Mucosa of descending colon (tissue), 3 donors: ENCODE data around the gene SPATA16. TPM values are rescaled to one million over a fixed set of nuclear protein-coding genes. Genes with fewer than 3 reads are reported as not detected.

Experiments
- ATAC-seq: fragments of 200-7000 bp; cut with Tn5 transposase; one replicate; pipeline ENCODE4 v1.9.1; 2020; ENCODE audit warnings: mild to moderate bottlenecking, moderate library complexity
- DNase-seq, 3 donors: peaks; one replicate each; pipeline ENCODE4 v3.0.0-alpha.2; 2020
- H3K36me3 ChIP-seq: fragments of 200-600 bp; one replicate; pipeline ENCODE4 v1.8.0; 2021; ENCODE audit warnings: low read depth, mild to moderate bottlenecking
- H3K4me1 ChIP-seq: fragments of 200-600 bp; one replicate; pipeline ENCODE4 v1.8.0; 2021; ENCODE audit warnings: low read depth, mild to moderate bottlenecking
- H3K4me3 ChIP-seq: fragments of 200-600 bp; one replicate; pipeline ENCODE4 v1.8.0; 2021; ENCODE audit warnings: mild to moderate bottlenecking
- H3K9me3 ChIP-seq: fragments of 200-600 bp; one replicate; pipeline ENCODE4 v1.8.0; 2021; ENCODE audit warnings: mild to moderate bottlenecking
- intact Hi-C, 2 donors: fragments of 100-400 bp; cut with DNase I in 1 of 2; cut with micrococcal nuclease in 1 of 2; formaldehyde crosslinking; loops; one replicate each; pipeline versions ENCODE4 v1.11.0 to v1.11.1; 2022; cut with DNase I, micrococcal nuclease
- total RNA-seq, 3 donors: library from RNA; stranded (reverse); fragmentation: NEBNext Ultra II Directional in 2 of 3; extraction: Animal tissue kit (Norgen Biotek cat#: 25700) in 2 of 3; gene quantifications; one replicate each; pipeline versions ENCODE4 v1.2.1 to v1.2.4, GENCODE V29; 2021 to 2023
- TF ChIP-seq, protein P1 (sequence below): fragments of 200-600 bp; IDR thresholded peaks from one replicate; pipeline ENCODE4 v1.8.0; 2022; ENCODE audit warnings: antibody characterized with exemption, mild to moderate bottlenecking
- donor health status: DM: no; HTN: no; CAD: no; lungs with moderate emphysema.
- donor health status: DM: no; HTN: no; CAD: no.
- donor health status: DM: no; HTN: yes; CAD: no.

SPATA16 gene
- total RNA-seq, 3 donors from 2014 or later: not detected

DNA sequence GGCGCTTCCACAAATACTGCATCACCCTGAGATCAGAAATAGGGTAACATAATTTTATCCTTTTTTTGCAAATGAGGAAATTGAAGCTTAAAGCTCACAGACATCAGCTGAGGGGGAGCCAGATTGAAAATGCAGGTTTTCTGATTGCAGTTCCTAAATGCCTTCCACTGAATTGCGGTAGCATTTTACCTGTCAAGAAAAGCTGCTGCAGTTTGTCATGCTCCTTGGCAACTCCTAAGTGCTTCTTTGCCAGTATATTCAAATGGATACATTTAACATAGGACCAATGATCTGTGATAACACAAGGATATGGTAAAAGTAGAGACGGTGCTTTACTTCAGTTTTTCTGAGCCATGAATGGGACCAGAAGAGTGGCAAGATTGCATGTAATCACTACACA lies 50.5 kb downstream of the SPATA16 start:
- no peaks in the 10 kb centered on the region for H3K4me1 ChIP-seq
- DNase-seq (no peak), ATAC-seq (no peak)
- no peaks in the 10 kb centered on the region for H3K36me3 ChIP-seq
- intact Hi-C loops: no loop called here
- H3K4me3 ChIP-seq: no peak overlapping the region
- TF ChIP-seq, protein P1, sequence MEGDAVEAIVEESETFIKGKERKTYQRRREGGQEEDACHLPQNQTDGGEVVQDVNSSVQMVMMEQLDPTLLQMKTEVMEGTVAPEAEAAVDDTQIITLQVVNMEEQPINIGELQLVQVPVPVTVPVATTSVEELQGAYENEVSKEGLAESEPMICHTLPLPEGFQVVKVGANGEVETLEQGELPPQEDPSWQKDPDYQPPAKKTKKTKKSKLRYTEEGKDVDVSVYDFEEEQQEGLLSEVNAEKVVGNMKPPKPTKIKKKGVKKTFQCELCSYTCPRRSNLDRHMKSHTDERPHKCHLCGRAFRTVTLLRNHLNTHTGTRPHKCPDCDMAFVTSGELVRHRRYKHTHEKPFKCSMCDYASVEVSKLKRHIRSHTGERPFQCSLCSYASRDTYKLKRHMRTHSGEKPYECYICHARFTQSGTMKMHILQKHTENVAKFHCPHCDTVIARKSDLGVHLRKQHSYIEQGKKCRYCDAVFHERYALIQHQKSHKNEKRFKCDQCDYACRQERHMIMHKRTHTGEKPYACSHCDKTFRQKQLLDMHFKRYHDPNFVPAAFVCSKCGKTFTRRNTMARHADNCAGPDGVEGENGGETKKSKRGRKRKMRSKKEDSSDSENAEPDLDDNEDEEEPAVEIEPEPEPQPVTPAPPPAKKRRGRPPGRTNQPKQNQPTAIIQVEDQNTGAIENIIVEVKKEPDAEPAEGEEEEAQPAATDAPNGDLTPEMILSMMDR: no peak
- no peaks in the 10 kb centered on the region for H3K9me3 ChIP-seq

DNA sequence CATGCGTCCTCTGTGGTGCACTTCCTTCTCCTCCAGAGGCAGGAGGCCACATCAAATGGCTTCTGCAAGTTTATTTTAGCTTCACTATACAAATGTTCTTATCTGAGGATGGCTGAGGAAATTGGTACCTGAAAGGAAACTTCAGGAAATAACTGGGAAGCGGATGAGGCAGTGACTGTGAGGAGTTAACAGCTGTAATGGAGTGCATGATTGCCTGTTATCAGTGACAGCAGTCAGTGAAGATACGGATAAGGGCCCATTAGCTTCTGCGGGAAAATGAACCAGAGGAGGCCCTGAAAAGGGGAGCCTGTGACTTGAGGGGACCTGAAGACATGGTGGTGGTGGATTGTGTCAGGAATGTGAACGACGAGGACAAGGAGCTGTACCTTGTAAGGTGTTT lies 51.8 kb downstream of the SPATA16 start:
- Histone ChIP-seq H3K4me1 (no peaks in the 10 kb centered on the region), H3K4me3 (no peak overlapping the region), H3K36me3 (no peaks in the 10 kb centered on the region), H3K9me3 (no peaks in the 10 kb centered on the region)
- no peak for DNase-seq
- intact Hi-C loops: no loop called here
- TF ChIP-seq, protein P1: no peak
- no peak for ATAC-seq

DNA sequence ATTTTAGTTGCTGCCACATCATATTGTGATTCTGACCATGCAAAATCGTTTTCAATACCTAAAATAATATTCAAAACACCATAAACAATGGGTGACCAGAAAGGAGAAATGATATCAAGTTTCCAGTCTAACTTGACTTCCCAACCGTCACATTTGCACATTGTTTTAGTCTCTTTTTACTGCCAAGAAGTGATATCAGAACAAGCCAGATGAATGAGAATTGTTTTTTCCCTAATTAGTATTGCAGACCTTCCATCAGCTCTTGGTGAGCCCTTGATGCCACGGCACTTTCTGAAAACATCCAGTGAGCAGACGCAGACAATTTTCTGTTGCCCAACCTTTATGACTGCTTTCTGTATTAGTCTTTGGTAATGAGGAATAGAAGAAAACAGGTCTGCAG lies 62.5 kb downstream of the SPATA16 start:
- no peaks in the 10 kb centered on the region for H3K36me3 ChIP-seq
- H3K4me1 ChIP-seq: no peaks in the 10 kb centered on the region
- no peak for ATAC-seq
- no peaks in the 10 kb centered on the region for H3K9me3 ChIP-seq
- intact Hi-C loops: no loop called here
- H3K4me3 ChIP-seq: no peak overlapping the region
- TF ChIP-seq, protein P1: no peak
- DNase-seq: no peak

DNA sequence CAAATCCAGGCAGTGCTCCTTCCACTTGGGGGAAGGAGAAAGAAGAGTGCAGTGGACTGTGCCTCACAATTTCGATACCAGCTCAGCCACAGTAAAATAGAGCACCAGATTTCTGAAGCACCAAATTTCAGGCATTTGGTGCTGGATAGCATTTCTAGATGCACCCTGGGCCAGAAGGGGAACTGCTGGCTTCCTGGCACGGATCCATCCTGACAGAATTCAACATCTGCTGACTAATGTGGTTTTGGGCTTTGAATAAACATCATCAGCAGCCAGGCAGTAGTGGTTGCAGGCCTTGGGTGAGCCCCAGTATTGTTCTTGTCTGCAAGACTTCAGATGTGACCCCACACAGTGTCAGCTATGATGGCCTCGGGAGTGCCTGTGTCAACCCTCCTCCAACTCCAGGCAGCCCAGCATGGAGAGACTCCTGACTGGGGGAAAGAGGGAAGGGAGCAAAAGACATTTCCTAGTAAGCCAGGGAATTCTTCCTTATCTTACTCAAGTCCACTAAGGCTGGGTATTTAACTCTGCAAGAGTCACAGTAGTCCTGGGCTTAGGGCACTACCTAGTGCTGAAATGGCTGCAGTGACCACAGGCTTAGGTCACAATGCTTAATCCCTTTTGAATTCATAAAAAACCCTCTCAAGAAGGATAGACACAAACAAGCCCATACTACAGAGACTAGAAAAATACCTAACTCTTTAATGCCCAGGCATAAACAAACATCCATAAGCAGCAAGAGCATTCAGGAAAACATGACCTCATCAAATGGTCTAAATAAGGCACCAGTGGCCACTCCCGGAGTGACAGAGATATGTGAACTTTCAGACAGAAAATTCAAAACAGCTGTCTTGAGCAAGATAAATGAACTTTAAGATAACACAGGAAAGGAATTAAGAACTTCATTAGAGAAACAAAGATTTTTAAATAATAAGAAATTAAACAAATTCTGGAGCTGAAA lies 74.7 kb downstream of the SPATA16 start:
- intact Hi-C loops: no loop called here
- peak; percentile 41 for ATAC-seq
- Histone ChIP-seq H3K9me3 (no peaks in the 10 kb centered on the region), H3K4me3 (no peak overlapping the region), H3K4me1 (no peaks in the 10 kb centered on the region), H3K36me3 (no peaks in the 10 kb centered on the region)
- peak in 1 of 3 donors; percentile 24 for DNase-seq
- TF ChIP-seq, protein P1: no peak

DNA sequence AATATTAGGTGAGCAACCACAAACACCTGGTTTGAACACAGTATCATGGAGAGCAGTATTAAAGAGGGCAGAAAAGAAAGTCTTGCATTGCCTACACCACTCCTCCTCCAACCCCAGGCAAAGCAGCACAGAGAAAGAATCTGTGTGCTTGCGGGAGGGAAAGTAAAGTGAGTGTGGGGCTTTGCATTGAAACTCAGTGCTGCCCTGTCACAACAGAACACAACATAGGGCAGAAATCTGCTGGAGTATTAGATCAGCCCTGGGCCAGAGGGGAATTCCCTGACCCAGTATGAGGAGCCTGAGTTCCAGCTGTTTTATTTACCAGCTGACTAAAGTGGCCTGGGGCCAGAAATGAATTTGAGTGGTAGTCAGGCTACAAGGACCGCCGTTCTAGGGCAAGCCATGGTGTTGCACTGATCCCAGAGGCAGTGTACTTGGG lies 75.5 kb downstream of the SPATA16 start:
- intact Hi-C loops: no loop called here
- TF ChIP-seq, protein P1: no peak
- peak in 1 of 3 donors; percentile 26 for DNase-seq
- H3K4me3 ChIP-seq: no peak overlapping the region
- H3K36me3 ChIP-seq: no peaks in the 10 kb centered on the region
- H3K4me1 ChIP-seq: no peaks in the 10 kb centered on the region
- ATAC-seq: peak; percentile 38
- H3K9me3 ChIP-seq: no peaks in the 10 kb centered on the region
